Tibial artery (tissue), 4 donors: Measurements from ENCODE around the gene HSH2D.

Experiments
- DNase-seq, 2 donors: peaks; one replicate each; pipeline ENCODE4 v3.0.0-alpha.2; 2019
- H3K27ac ChIP-seq, 2 donors: fragments of 200-600 bp; sonication (generic) in 1 of 2; 1 replicate in 1 of 2; 2 replicates in 1 of 2; pipeline ENCODE4 v1.5.1; 2018 to 2019; ENCODE audit warnings: mild to moderate bottlenecking in 1 of 2
- H3K27me3 ChIP-seq, 2 donors: fragments of 200-600 bp; sonication (generic) in 1 of 2; one replicate each; pipeline versions ENCODE4 v1.5.1 to v1.6.0; 2016 to 2019
- H3K36me3 ChIP-seq, 3 donors: fragments of 200-600 bp; sonication (generic) in 2 of 3; one replicate each; pipeline ENCODE4 v1.5.1; 2016 to 2019; ENCODE audit warnings: mild to moderate bottlenecking in 2 of 3
- H3K4me1 ChIP-seq, 4 donors: fragments of 200-600 bp; sonication (generic) in 2 of 4; 1 replicate in 3 of 4; 2 replicates in 1 of 4; pipeline ENCODE4 v1.5.1; 2016 to 2019
- H3K4me3 ChIP-seq, 2 donors: fragments of 200-600 bp; sonication (generic) in 1 of 2; 1 replicate in 1 of 2; 2 replicates in 1 of 2; pipeline ENCODE4 v1.5.1; 2018 to 2019; ENCODE audit warnings: mild to moderate bottlenecking in 2 of 2
- H3K9me3 ChIP-seq, 3 donors: fragments of 200-600 bp; sonication (generic) in 1 of 3; one replicate each; pipeline ENCODE4 v1.5.1; 2016 to 2019
- intact Hi-C: fragments of 100-400 bp; cut with DNase I; formaldehyde crosslinking; loops from one replicate; pipeline ENCODE4 v1.15.0; 2023; ENCODE audit warnings: low total_unique reads
- TF ChIP-seq, protein P1 (sequence below), 2 experiments: fragments of 200-600 bp in 1 of 2; fragments of 450-650 bp in 1 of 2; IDR thresholded peaks; one replicate each; pipeline ENCODE4 v1.5.1; 2017 to 2019; ENCODE audit warnings: antibody characterized with exemption in 2 of 2, mild to moderate bottlenecking in 1 of 2, moderate library complexity in 1 of 2

The HSH2D gene

DNA sequence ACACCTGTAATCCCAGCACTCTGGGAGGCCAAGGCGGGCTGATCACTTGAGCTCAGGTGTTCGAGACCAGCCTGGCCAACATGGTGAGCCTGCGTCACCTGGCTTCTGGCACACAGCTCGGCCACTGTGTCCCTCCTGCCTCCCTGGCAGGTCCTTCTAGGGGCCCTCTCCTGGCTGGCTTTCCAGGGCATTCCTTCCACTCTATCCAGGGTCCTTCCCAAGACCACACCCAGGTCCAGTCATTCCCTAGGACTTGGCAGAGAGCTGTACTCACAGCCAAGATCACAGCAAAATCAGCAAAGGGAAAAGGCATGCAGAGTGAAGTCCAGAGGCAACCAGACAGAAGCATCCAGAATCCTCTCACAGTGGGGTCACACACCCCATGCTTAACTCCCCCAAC lies 9.7 kb upstream of the HSH2D start:
- no peaks in the 10 kb centered on the region for H3K4me1 ChIP-seq
- H3K4me3 ChIP-seq, result no peak overlapping the region
- TF ChIP-seq, protein P1, sequence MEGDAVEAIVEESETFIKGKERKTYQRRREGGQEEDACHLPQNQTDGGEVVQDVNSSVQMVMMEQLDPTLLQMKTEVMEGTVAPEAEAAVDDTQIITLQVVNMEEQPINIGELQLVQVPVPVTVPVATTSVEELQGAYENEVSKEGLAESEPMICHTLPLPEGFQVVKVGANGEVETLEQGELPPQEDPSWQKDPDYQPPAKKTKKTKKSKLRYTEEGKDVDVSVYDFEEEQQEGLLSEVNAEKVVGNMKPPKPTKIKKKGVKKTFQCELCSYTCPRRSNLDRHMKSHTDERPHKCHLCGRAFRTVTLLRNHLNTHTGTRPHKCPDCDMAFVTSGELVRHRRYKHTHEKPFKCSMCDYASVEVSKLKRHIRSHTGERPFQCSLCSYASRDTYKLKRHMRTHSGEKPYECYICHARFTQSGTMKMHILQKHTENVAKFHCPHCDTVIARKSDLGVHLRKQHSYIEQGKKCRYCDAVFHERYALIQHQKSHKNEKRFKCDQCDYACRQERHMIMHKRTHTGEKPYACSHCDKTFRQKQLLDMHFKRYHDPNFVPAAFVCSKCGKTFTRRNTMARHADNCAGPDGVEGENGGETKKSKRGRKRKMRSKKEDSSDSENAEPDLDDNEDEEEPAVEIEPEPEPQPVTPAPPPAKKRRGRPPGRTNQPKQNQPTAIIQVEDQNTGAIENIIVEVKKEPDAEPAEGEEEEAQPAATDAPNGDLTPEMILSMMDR (IDR thresholded peaks at IDR 0.05), result no peak
- intact Hi-C loops, result no loop called here
- DNase-seq, result no peak
- no peaks in the 10 kb centered on the region for H3K27me3 ChIP-seq
- H3K27ac ChIP-seq, result no peak overlapping the region
- peaks cover 42 to 58% (median 52%) of the 10 kb centered on the region in 3 donors for H3K36me3 ChIP-seq
- no peaks in the 10 kb centered on the region for H3K9me3 ChIP-seq

DNA sequence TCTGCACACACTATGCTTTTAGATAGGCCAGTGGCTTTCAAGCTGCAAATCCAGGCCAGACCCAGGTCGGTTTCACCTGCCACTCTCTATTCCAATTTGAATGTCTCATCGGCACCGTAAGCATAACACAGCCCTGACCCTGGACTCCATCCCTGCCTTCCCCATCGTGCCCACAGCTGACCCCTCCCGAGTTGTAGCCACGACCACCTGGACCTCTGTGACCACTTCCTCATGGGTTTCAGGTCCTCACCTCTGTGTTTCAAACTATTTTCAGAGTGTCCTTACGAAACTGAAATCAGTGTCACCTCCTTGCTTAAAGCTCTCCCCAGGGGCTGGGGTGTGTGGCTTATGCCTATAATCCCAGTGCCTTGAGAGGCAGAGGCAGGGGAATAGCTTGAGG lies 9.0 kb upstream of the HSH2D start:
- no peak overlapping the region for H3K27ac ChIP-seq
- intact Hi-C loops, result no loop called here

DNA sequence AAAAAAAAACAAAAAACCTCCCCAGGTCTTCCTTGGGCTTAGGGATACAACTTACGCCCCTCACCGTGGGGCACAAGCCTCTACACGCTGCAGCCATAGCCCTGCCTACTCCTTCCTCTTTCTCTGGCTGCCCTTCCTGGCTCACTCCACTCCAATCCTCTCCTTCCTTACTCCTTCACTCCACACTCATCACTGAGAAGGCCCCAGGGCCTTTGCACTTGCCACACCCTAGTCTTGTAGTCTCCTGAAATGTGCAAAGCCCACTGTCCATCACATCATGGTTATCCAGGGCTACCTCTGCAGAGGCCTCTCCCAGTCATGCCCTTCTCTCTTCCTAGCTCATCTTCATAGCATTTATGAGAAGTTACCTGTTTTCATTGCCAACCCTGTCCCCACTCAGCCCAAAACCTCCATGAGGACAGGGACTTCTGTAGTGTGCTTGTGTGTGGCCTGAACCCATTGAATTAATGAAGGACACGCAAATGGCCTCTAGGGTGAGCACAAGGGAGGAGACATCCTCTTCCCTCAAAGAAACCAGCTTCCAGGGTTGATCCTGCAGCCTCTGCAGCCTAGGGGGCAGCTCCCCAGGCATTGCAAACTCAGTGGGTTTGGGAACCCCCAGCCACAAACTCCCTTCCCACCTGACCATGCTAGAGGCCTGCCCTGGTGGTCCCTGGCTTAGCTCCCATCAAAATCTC lies 7.9 kb upstream of the HSH2D start:
- TF ChIP-seq, protein P1 (IDR thresholded peaks at IDR 0.05), result no peak
- intact Hi-C loops, result no loop called here
- no peaks in the 10 kb centered on the region for H3K9me3 ChIP-seq
- no peak overlapping the region for H3K27ac ChIP-seq
- no peak overlapping the region for H3K4me3 ChIP-seq
- no peak for DNase-seq
- peaks cover 30 to 40% (median 34%) of the 10 kb centered on the region in 3 donors for H3K36me3 ChIP-seq
- H3K27me3 ChIP-seq, result no peaks in the 10 kb centered on the region
- no peaks in the 10 kb centered on the region for H3K4me1 ChIP-seq

More for the DNA sequence above, 9.0 kb upstream of the HSH2D start:
- Histone ChIP-seq H3K36me3 (peaks cover 35 to 51% (median 45%) of the 10 kb centered on the region in 3 donors), H3K9me3 (no peaks in the 10 kb centered on the region), H3K4me1 (no peaks in the 10 kb centered on the region), H3K4me3 (no peak overlapping the region), H3K27me3 (no peaks in the 10 kb centered on the region)
- DNase-seq, result no peak
- TF ChIP-seq, protein P1 (IDR thresholded peaks at IDR 0.05), result no peak

DNA sequence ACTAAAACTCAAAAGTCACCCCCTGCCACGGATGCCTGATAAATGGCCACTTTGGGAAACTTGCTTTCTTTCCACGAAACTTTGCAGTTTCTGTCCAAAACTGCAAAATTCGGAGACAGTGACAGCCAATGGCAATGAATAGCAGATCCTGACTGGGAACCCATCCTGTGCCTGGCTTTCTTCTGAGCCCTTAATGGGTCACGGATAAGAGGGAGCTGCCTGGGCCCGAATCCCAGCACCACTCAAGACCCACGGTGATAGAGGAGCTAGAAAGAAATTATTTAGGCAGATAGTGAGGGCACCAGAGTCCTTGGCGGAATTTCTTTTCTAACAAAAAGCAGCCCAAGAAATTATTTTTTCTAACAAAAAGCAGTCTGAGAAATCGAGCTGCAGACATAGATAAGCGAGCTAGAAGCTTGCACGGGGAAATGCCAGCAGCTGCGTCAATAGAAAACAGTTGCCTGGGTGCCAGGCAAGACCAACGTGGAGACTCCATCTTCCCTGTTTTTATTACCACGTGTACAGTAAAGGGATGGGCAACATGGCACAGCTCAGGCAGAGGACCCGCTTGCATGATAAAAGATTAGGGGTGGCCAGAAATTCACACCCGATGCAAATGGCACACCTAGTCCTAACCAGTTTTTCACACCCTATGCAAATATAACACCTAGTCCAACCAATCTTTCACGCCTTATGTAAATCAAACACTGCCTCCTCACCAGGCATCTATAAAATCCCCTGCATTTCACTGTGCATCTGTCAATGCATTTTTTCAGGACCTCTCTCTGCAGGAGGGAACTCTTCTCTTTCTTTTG lies 7.1 kb upstream of the HSH2D start:
- H3K27ac ChIP-seq, result no peak overlapping the region
- no peak for DNase-seq
- no peaks in the 10 kb centered on the region for H3K4me1 ChIP-seq
- no peak overlapping the region for H3K4me3 ChIP-seq
- TF ChIP-seq, protein P1 (IDR thresholded peaks at IDR 0.05), result no peak
- peaks cover 23 to 33% (median 26%) of the 10 kb centered on the region in 3 donors for H3K36me3 ChIP-seq
- no peaks in the 10 kb centered on the region for H3K9me3 ChIP-seq
- no peaks in the 10 kb centered on the region for H3K27me3 ChIP-seq
- intact Hi-C loops, result no loop called here

DNA sequence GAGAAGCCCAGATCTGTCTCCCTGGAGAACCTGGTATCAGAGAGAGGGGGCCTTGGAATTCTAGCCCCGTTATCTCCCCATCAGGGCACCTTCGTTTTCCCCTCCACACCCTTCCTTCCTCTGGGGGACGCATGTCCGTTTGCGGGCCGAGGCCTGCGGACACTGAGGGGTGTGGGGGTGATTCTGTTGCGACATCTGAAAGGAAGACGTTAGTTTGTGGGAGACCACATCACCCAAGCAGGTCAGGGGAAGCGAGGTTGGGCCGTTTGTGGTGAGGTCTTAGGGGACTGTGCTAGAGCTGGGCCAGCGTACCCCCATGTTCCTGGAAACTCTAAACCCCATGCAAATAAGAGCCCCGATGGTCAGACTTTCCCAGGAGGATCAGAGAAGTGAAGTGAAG lies 3.7 kb upstream of the HSH2D start:
- intact Hi-C loops, result no loop called here

More for the DNA sequence above, 3.7 kb upstream of the HSH2D start:
- Histone ChIP-seq H3K27me3 (peaks cover 0 to 12% of the 10 kb centered on the region in 2 donors), H3K36me3 (no peaks in the 10 kb centered on the region), H3K9me3 (no peaks in the 10 kb centered on the region), H3K4me1 (no peaks in the 10 kb centered on the region), H3K4me3 (no peak overlapping the region), H3K27ac (no peak overlapping the region)
- no peak for DNase-seq
- TF ChIP-seq, protein P1 (IDR thresholded peaks at IDR 0.05), result no peak
